SK-N-MC (cell line): Measurements from ENCODE around the gene TARBP1.

Experiments used
- EZH2 ChIP-seq: fragments of 200-600 bp; sonication (generic); IDR thresholded peaks from one replicate; pipeline ENCODE4 v1.6.1; 2017; ENCODE audit warnings: antibody characterized with exemption
- FOXP2 ChIP-seq: optimal IDR thresholded peaks from 2 replicates; pipeline ENCODE3; 2011; ENCODE audit warnings: mild to moderate bottlenecking, moderate library complexity; ENCODE audit not compliant: insufficient read depth; ENCODE audit errors: extremely low read length, control extremely low read depth
- POLR2AphosphoS5 ChIP-seq: IDR thresholded peaks from 2 replicates; pipeline ENCODE4 v1.6.1; 2012; ENCODE audit warnings: mild to moderate bottlenecking, low read depth, low read length, borderline replicate concordance

GRCh38 chr1:234476172-234476571 is 2.8 kb downstream of the TARBP1 start:
- TF ChIP-seq POLR2AphosphoS5 (no peak), EZH2 (no peak), FOXP2 (no peak)
